Testis (tissue), 3 donors: ENCODE measurements around the gene RIPK3. TPM values are rescaled to one million over a fixed set of nuclear protein-coding genes. Genes with fewer than 3 reads are reported as not detected.

Source experiments
- DNase-seq: peaks from one replicate; pipeline ENCODE4 v3.0.0-alpha.2; 2019
- H3K27ac ChIP-seq, 2 donors: fragments of 200-600 bp; sonication (generic); one replicate each; pipeline ENCODE4 v1.5.1; 2019
- H3K27me3 ChIP-seq: fragments of 200-600 bp; sonication (generic); one replicate; pipeline ENCODE4 v1.5.1; 2019
- H3K36me3 ChIP-seq: fragments of 200-600 bp; sonication (generic); one replicate; pipeline ENCODE4 v1.5.1; 2017; ENCODE audit warnings: low read depth; ENCODE audit errors: missing control alignments
- H3K4me1 ChIP-seq: fragments of 200-600 bp; sonication (generic); one replicate; pipeline ENCODE4 v1.5.1; 2019
- H3K4me3 ChIP-seq, 2 donors: fragments of 200-600 bp; sonication (generic); one replicate each; pipeline ENCODE4 v1.5.1; 2017 to 2019
- H3K9me3 ChIP-seq: fragments of 200-600 bp; sonication (generic); one replicate; pipeline ENCODE4 v1.5.1; 2017
- POLR2A ChIP-seq: fragments of 450-650 bp; IDR thresholded peaks from one replicate; pipeline ENCODE4 v1.6.1; 2017; ENCODE audit warnings: antibody characterized with exemption, mild to moderate bottlenecking, moderate library complexity
- WGBS, 2 donors: methylation state at CpG; one replicate each; pipeline ENCODE4 v1.1.5; 2018; 5-methylcytosine and 5-hydroxymethylcytosine counted together
- intact Hi-C: fragments of 100-400 bp; cut with DNase I; formaldehyde crosslinking; loops from one replicate; pipeline ENCODE4 v1.15.1; 2023; ENCODE audit warnings: low total_unique reads
- polyA plus RNA-seq: library from polyadenylated mRNA; stranded (reverse); fragments of 350-450 nt; fragmentation: Illumina TruSeq; extraction: RNeasy Lipid Tissue Mini Kit (QIAGEN cat#74804); gene quantifications from one replicate; pipeline ENCODE4 v1.2.3, GENCODE V29; 2014; ENCODE audit warnings: low read depth, low replicate concordance; ENCODE audit not compliant: insufficient read depth
- total RNA-seq, 2 donors: library from RNA; depleted of rRNA; stranded (reverse); fragments of >200 nt; gene quantifications; one replicate each; pipeline ENCODE4 v1.2.3, GENCODE V29; 2016
- TF ChIP-seq, protein P1 (sequence below), 3 experiments: fragments of 450-650 bp in 2 of 3; fragments of 200-600 bp in 1 of 3; sonication (generic) in 1 of 3; IDR thresholded peaks; one replicate each; pipeline ENCODE4 v1.5.1; 2016 to 2019; ENCODE audit warnings: antibody characterized with exemption in 3 of 3, mild to moderate bottlenecking in 2 of 3, moderate library complexity in 1 of 3

The RIPK3 gene
- total and polyA plus RNA-seq, 3 donors from 2014 or later: 2.8 to 11.3 (median 3.2) TPM

DNA sequence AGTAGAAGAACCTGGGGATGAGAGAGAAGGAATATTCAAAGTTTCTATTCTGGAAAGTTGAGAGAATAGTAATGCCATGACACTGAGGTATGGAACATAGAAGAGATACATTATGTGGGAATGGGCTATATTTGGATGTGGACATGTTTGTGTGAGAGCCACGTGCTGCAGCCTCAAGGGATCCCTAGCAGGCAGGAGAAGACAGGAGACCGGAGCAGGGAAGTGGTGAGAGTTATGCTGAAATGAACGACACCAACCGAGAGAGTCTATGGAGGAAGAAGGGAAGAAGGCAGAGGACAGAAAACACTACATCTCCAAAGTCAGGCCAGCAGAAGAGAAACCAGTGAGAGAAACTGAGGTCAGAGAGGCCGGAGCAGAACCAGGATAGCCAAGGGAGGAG lies 10.0 kb upstream of the RIPK3 start:
- WGBS, 2 donors: 68 to 72% methylated on average over 5 of the region's 5 CpGs
- TF ChIP-seq POLR2A: no peak
- TF ChIP-seq, protein P1, sequence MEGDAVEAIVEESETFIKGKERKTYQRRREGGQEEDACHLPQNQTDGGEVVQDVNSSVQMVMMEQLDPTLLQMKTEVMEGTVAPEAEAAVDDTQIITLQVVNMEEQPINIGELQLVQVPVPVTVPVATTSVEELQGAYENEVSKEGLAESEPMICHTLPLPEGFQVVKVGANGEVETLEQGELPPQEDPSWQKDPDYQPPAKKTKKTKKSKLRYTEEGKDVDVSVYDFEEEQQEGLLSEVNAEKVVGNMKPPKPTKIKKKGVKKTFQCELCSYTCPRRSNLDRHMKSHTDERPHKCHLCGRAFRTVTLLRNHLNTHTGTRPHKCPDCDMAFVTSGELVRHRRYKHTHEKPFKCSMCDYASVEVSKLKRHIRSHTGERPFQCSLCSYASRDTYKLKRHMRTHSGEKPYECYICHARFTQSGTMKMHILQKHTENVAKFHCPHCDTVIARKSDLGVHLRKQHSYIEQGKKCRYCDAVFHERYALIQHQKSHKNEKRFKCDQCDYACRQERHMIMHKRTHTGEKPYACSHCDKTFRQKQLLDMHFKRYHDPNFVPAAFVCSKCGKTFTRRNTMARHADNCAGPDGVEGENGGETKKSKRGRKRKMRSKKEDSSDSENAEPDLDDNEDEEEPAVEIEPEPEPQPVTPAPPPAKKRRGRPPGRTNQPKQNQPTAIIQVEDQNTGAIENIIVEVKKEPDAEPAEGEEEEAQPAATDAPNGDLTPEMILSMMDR (IDR thresholded peaks at IDR 0.05): no peak

DNA sequence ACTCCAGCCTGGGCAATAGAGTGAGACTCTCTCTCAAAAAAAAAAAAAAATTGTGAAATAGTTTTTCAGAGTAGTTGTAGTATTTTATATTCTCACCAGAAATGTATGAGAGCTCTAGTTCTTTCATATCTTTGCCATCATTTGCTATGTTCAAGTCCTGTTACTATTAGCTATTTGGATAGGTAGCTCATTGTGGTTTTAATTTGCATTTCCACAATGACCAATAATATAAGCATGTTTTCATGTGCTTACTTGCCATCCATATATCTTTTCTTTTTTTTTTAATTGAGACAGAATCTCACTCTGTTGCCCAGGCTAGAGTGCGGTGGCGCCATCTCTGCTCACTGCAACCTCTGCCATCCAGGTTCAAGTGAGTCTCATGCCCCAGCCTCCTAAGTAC lies 8.4 kb upstream of the RIPK3 start:
- Histone ChIP-seq H3K36me3 (no peaks in the 10 kb centered on the region), H3K27me3 (no peaks in the 10 kb centered on the region), H3K4me3 (no peak overlapping the region), H3K27ac (no peak overlapping the region), H3K4me1 (peaks cover 4% of the 10 kb centered on the region), H3K9me3 (no peaks in the 10 kb centered on the region)
- TF ChIP-seq, protein P1 (IDR thresholded peaks at IDR 0.05): no peak
- no peak for TF ChIP-seq POLR2A
- no peak for DNase-seq
- WGBS, 2 donors: 98 to 100% methylated on average over 2 of the region's 2 CpGs
- intact Hi-C loops: no loop called here

More for the DNA sequence above, 10.0 kb upstream of the RIPK3 start:
- Histone ChIP-seq H3K27me3 (no peaks in the 10 kb centered on the region), H3K36me3 (no peaks in the 10 kb centered on the region), H3K4me3 (no peak overlapping the region), H3K9me3 (no peaks in the 10 kb centered on the region), H3K27ac (peak overlapping the region in 1 of 2 donors; percentile 34), H3K4me1 (peaks cover 4% of the 10 kb centered on the region)
- no peak for DNase-seq
- intact Hi-C loops: no loop called here

DNA sequence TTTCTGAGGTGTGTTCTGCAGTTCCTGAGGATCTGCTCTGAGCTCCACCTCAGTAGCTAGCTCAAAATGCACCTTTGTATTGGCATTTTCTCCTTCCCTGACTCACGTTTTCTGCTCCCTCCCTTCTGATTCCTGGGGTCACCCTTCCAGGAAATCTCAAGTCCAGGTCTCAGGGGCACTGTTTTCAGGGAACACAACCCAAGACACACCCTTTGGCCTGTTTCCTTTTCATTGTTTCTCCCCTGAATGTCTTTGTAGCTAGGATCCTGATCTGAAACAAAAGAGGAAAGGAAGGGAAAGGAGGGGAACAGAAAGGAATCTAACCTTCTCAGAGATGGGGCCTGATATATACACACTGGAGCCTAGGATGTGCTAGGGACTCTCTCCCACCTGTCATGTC lies 7.3 kb upstream of the RIPK3 start:
- TF ChIP-seq, protein P1 (IDR thresholded peaks at IDR 0.05): no peak
- TF ChIP-seq POLR2A: no peak
- WGBS, 2 donors: 57 to 81% methylated on average over 1 of the region's 1 CpG
- no peaks in the 10 kb centered on the region for H3K9me3 ChIP-seq
- peaks cover 4% of the 10 kb centered on the region for H3K4me1 ChIP-seq
- intact Hi-C loops: no loop called here
- no peaks in the 10 kb centered on the region for H3K27me3 ChIP-seq
- no peak for DNase-seq
- H3K4me3 ChIP-seq: no peak overlapping the region
- no peaks in the 10 kb centered on the region for H3K36me3 ChIP-seq
- H3K27ac ChIP-seq: no peak overlapping the region

DNA sequence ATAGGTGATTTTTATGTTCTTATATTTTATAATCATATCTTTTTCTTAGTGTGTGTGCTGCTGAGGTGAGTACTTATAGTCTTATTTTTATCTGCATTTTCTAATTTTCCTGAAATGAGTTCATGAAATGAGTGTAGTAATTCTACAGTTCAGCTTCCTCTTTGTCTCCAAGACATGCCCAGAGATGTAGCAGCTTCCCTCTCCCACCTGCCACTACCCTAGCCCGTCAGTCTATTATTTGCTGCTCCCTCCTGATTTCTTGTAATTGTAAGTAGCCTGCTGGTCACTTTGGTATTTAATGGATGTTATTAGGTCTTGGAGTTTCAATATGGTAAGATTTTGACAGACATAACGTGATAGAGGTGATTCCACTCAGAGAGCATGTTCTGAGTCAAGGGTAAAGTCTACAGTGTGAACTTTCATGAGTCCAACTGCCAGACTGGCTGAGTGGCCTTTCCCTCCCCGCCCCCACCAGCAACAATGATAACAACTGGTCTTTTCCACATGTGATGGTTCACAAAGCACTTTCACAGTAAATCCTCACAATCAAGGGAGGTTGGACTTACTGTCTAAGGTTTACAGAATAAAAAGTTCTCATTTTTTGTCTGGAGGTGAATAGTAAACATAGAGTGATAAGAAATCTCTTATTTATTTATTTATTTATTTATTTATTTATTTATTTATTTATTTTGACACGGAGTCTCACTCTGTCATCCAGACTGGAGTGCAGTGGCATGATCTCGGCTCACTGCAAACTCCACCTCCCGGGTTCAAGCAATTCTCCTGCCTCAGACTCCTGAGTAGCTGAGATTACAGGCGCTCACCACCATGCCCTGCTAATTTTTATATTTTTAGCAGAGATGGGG lies 4.2 kb upstream of the RIPK3 start:
- no peak for DNase-seq
- WGBS, 2 donors: 86% methylated on average over 7 of the region's 7 CpGs
- Histone ChIP-seq H3K4me3 (no peak overlapping the region), H3K4me1 (no peaks in the 10 kb centered on the region), H3K36me3 (no peaks in the 10 kb centered on the region), H3K27ac (no peak overlapping the region), H3K9me3 (no peaks in the 10 kb centered on the region), H3K27me3 (no peaks in the 10 kb centered on the region)
- intact Hi-C loops: no loop called here
- TF ChIP-seq, protein P1 (IDR thresholded peaks at IDR 0.05): no peak
- no peak for TF ChIP-seq POLR2A

DNA sequence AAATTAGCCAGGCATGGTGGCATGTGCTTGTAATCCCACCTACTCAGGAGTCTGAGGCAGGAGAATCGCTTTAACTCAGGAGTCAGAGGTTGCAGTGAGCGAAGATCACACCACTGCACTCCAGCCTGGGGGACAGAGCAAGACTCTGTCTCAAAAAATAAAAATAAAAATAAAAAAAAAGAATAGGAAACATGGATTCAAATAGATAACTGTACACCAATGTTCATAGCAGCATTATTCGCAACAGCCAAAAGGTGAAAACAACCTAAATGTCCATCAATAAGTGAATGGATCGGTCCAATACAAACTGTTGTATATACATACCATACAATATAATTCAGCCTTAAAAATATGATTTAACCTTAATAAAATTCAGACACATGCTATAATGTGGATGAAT lies 3.1 kb upstream of the RIPK3 start:
- 93 to 94% methylated on average over 4 of the region's 4 CpGs for WGBS, 2 donors
- intact Hi-C loops: no loop called here
- Histone ChIP-seq H3K36me3 (no peaks in the 10 kb centered on the region), H3K4me3 (no peak overlapping the region), H3K4me1 (no peaks in the 10 kb centered on the region), H3K27me3 (no peaks in the 10 kb centered on the region), H3K9me3 (no peaks in the 10 kb centered on the region), H3K27ac (no peak overlapping the region)
- DNase-seq: no peak
- no peak for TF ChIP-seq POLR2A
- TF ChIP-seq, protein P1 (IDR thresholded peaks at IDR 0.05): no peak
